CD4-positive, alpha-beta T cell treated with Interleukin-6 for 4 hours (primary cell): ENCODE data around the gene ABCA2.

Experiments
- DNase-seq: peaks from one replicate; pipeline ENCODE4 v3.0.0-alpha.2; 2020; ENCODE audit warnings: mixed read lengths

ABCA2 gene

GRCh38 chr9:137027369-137028262 lies at the start of gene ABCA2:
ABCA2 (minus strand) TSS chr9:137028237; CDS start chr9:137028140, 97 bp downstream.
- DNase-seq = no peak

GRCh38 chr9:137077010-137077747 lies 49.1 kb upstream of the ABCA2 start, which contains the start of gene UAP1L1:
UAP1L1 (plus strand) TSS chr9:137077517; CDS start chr9:137077533, 16 bp downstream.
- DNase-seq = peak; percentile 61

- DNase-seq = no peak
These were observed 48.6 kb upstream of the ABCA2 start for GRCh38 chr9:137076636-137077009.

GRCh38 chr9:137075275-137075775 lies 47.3 kb upstream of the ABCA2 start:
- no peak for DNase-seq

GRCh38 chr9:137074657-137075274 lies 46.7 kb upstream of the ABCA2 start:
- DNase-seq = no peak

GRCh38 chr9:137073992-137074399 lies 46.0 kb upstream of the ABCA2 start:
- DNase-seq = no peak

GRCh38 chr9:137071282-137071681 lies 43.2 kb upstream of the ABCA2 start:
- no peak for DNase-seq

GRCh38 chr9:137070906-137071275 lies 42.9 kb upstream of the ABCA2 start:
- DNase-seq = no peak

- peak; percentile 85 for DNase-seq
These were observed 42.3 kb upstream of the ABCA2 start, which contains the start of gene SAPCD2 for GRCh38 chr9:137070201-137070905. SAPCD2 (minus strand) TSS chr9:137070557; CDS start chr9:137070460, 97 bp downstream.

- no peak for DNase-seq
These were observed 41.6 kb upstream of the ABCA2 start for GRCh38 chr9:137069508-137070091.

- DNase-seq = no peak
These were observed 40.8 kb upstream of the ABCA2 start for GRCh38 chr9:137068539-137069507.

GRCh38 chr9:137067860-137068538 lies 40.0 kb upstream of the ABCA2 start:
- DNase-seq = peak; percentile 91

- no peak for DNase-seq
These were observed 38.2 kb upstream of the ABCA2 start for GRCh38 chr9:137066096-137066861.

- DNase-seq = no peak
These were observed 37.4 kb upstream of the ABCA2 start for GRCh38 chr9:137065336-137065967.

GRCh38 chr9:137064880-137065164 lies 36.8 kb upstream of the ABCA2 start:
- DNase-seq = no peak

- peak; percentile 68 for DNase-seq
These were observed 36.2 kb upstream of the ABCA2 start for GRCh38 chr9:137064027-137064879.

GRCh38 chr9:137063311-137064026 lies 35.4 kb upstream of the ABCA2 start:
- no peak for DNase-seq
